ENCODE results near the gene PLXNA4. TPM values are rescaled to one million over a fixed set of nuclear protein-coding genes. Genes with fewer than 3 reads are reported as not detected.

The PLXNA4 gene
- total and polyA plus RNA-seq, 2 experiments from 2014 or later = 0.08 to 0.80 TPM

- TF ChIP-seq REST (IDR thresholded peaks at IDR 0.05; ENCODE audit: unreplicated experiment) (no peak), JUNB (IDR thresholded peaks at IDR 0.05; ENCODE audit: unreplicated experiment) (no peak), POLR2AphosphoS5 (IDR thresholded peaks at IDR 0.05; ENCODE audit: low read depth) (no peak)
Observed at GRCh38 chr7:132440151-132440550, 136.1 kb downstream of the PLXNA4 start (continued).

- Mint-ChIP-seq H3K27me3 (ENCODE audit: insufficient read depth, low read depth, poor library complexity) (peaks cover 2% of the 10 kb centered on the region), H3K9me3 (no peaks in the 10 kb centered on the region), H3K4me1 (peaks cover 5% of the 10 kb centered on the region; the same call in 2 of the 3 replicates), H3K4me3 (no peak overlapping the region), H3K36me3 (ENCODE audit: low read depth) (no peaks in the 10 kb centered on the region), H3K27ac (no peak overlapping the region)
- H3K4me1 ChIP-seq (ENCODE audit: insufficient read depth) = no peaks in the 10 kb centered on the region
- H3K27me3 ChIP-seq (ENCODE audit: insufficient read depth) = no peaks in the 10 kb centered on the region
- no peak overlapping the region for H2AFZ ChIP-seq
- no peaks in the 10 kb centered on the region for H3K79me2 ChIP-seq (replicated peaks; ENCODE audit: insufficient read depth)
- H3K4me3 ChIP-seq = no peak overlapping the region
- no peak overlapping the region for H3K4me2 ChIP-seq
- ATAC-seq = no peak
- DNase-seq (ENCODE audit: low spot score) = no peak
- H4K20me1 ChIP-seq (replicated peaks; ENCODE audit: insufficient read depth) = no peaks in the 10 kb centered on the region
- no peaks in the 10 kb centered on the region for H3F3A ChIP-seq (replicated peaks; ENCODE audit: low read depth)
- no peak overlapping the region for H3K27ac ChIP-seq (ENCODE audit: low read depth)
- no peak for TF ChIP-seq CREB1 (CRISPR knock-in tag; IDR thresholded peaks at IDR 0.05; ENCODE audit: low read depth)
- no peaks in the 10 kb centered on the region for H3K36me3 ChIP-seq (ENCODE audit: insufficient read depth)
- no peaks in the 10 kb centered on the region for H3K9me2 ChIP-seq (ENCODE audit: insufficient read depth)
Observed at GRCh38 chr7:132438926-132439325, 137.3 kb downstream of the PLXNA4 start.

GRCh38 chr7:132437730-132438129 lies 138.5 kb downstream of the PLXNA4 start:
- ATAC-seq = no peak
- Histone ChIP-seq H2AFZ (no peak overlapping the region; the same call in 1 of the 2 replicates), H3F3A (replicated peaks; ENCODE audit: low read depth) (no peaks in the 10 kb centered on the region), H3K36me3 (ENCODE audit: insufficient read depth) (no peaks in the 10 kb centered on the region), H3K79me2 (replicated peaks; ENCODE audit: insufficient read depth) (no peaks in the 10 kb centered on the region), H3K27me3 (ENCODE audit: insufficient read depth) (no peaks in the 10 kb centered on the region), H3K4me2 (no peak overlapping the region), H3K4me1 (ENCODE audit: insufficient read depth) (no peaks in the 10 kb centered on the region), H3K9me2 (ENCODE audit: insufficient read depth) (no peaks in the 10 kb centered on the region), H3K27ac (ENCODE audit: low read depth) (no peak overlapping the region), H3K4me3 (no peak overlapping the region), H4K20me1 (replicated peaks; ENCODE audit: insufficient read depth) (no peaks in the 10 kb centered on the region)
- Mint-ChIP-seq H3K4me1 (peaks cover 5% of the 10 kb centered on the region; the same call in 2 of the 3 replicates), H3K4me3 (no peak overlapping the region), H3K27me3 (ENCODE audit: insufficient read depth, low read depth, poor library complexity) (peaks cover 2% of the 10 kb centered on the region), H3K36me3 (ENCODE audit: low read depth) (no peaks in the 10 kb centered on the region), H3K9me3 (no peaks in the 10 kb centered on the region), H3K27ac (no peak overlapping the region)
- no peak for DNase-seq (ENCODE audit: low spot score)
- no peak for TF ChIP-seq ZNF331 (CRISPR knock-in tag; IDR thresholded peaks at IDR 0.05; ENCODE audit: low read depth)
- TF ChIP-seq POLR2AphosphoS5 (IDR thresholded peaks at IDR 0.05; ENCODE audit: low read depth) = no peak
- TF ChIP-seq ZNF114 (CRISPR knock-in tag; IDR thresholded peaks at IDR 0.05) = no peak
- no peak for TF ChIP-seq STAT1 (IDR thresholded peaks at IDR 0.05; ENCODE audit: unreplicated experiment)
- no peak for TF ChIP-seq NANOG (IDR thresholded peaks at IDR 0.05; ENCODE audit: borderline replicate concordance)
- no peak for TF ChIP-seq ETS1 (IDR thresholded peaks at IDR 0.05)
- TF ChIP-seq REST (IDR thresholded peaks at IDR 0.05; ENCODE audit: unreplicated experiment) = no peak
- TF ChIP-seq EZH2phosphoT487 (IDR thresholded peaks at IDR 0.05; ENCODE audit: unreplicated experiment) = no peak
- TF ChIP-seq JUNB (IDR thresholded peaks at IDR 0.05; ENCODE audit: unreplicated experiment) = no peak
- no peak for TF ChIP-seq EZH2 (IDR thresholded peaks at IDR 0.05; ENCODE audit: low read depth, unreplicated experiment)

Data from GM23338 (cell line).